Dendritic cell treated with granulocyte-macrophage colony-stimulating factor and Interleukin-4, amounts not matched to agents 40 ng/mL and 50 ng/mL, for 4 days (primary cell): ENCODE measurements around the gene P2RY11.

Source experiments
- H3K27ac Mint-ChIP-seq: one replicate; pipeline ENCODE4 v1.8.0; 2022; ENCODE audit warnings: mild to moderate bottlenecking, mixed read lengths
- H3K27me3 Mint-ChIP-seq: one replicate; pipeline ENCODE4 v1.8.0; 2022; ENCODE audit warnings: mild to moderate bottlenecking, mixed read lengths
- H3K36me3 Mint-ChIP-seq: one replicate; pipeline ENCODE4 v1.8.0; 2022; ENCODE audit warnings: low read depth, mixed read lengths
- H3K4me1 Mint-ChIP-seq: one replicate; pipeline ENCODE4 v1.8.0; 2022; ENCODE audit warnings: low read depth, mixed read lengths
- H3K4me3 Mint-ChIP-seq: one replicate; pipeline ENCODE4 v1.8.0; 2022; ENCODE audit warnings: mild to moderate bottlenecking, moderate library complexity, mixed read lengths
- H3K9me3 Mint-ChIP-seq: one replicate; pipeline ENCODE4 v1.8.0; 2022; ENCODE audit warnings: mixed read lengths
- intact Hi-C: fragments of 100-400 bp; cut with micrococcal nuclease; formaldehyde crosslinking; loops from one replicate; pipeline ENCODE4 v1.15.0; 2022

The P2RY11 gene, protein sequence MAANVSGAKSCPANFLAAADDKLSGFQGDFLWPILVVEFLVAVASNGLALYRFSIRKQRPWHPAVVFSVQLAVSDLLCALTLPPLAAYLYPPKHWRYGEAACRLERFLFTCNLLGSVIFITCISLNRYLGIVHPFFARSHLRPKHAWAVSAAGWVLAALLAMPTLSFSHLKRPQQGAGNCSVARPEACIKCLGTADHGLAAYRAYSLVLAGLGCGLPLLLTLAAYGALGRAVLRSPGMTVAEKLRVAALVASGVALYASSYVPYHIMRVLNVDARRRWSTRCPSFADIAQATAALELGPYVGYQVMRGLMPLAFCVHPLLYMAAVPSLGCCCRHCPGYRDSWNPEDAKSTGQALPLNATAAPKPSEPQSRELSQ

DNA sequence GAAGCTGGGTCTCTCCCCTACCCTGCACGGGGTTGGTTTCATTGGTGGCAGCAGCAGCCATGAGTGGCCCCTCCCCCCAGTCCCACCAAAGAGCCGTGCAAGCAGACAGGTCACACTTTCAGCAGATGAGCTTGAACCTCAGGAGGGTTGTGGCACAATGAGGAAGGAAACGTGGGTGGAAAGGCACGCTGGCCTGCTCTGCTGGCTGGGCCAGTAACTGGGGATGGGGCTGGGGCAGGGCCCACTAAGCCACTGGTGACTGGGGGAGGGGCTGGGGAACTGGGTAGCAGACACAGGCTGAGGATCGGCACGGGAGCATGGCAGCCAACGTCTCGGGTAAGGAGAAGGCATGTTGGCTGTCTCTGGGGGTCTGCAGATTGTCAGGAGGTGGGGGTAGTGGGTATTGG, at the start of gene P2RY11:
Gene P2RY11, plus strand, starts transcription at position 289 of the 407 bp plus-strand sequence. Its CDS starts 29 bp downstream, at position 318.
- intact Hi-C loops: no loop called here
- peaks cover 90% of the 10 kb centered on the region for H3K4me1 Mint-ChIP-seq

DNA sequence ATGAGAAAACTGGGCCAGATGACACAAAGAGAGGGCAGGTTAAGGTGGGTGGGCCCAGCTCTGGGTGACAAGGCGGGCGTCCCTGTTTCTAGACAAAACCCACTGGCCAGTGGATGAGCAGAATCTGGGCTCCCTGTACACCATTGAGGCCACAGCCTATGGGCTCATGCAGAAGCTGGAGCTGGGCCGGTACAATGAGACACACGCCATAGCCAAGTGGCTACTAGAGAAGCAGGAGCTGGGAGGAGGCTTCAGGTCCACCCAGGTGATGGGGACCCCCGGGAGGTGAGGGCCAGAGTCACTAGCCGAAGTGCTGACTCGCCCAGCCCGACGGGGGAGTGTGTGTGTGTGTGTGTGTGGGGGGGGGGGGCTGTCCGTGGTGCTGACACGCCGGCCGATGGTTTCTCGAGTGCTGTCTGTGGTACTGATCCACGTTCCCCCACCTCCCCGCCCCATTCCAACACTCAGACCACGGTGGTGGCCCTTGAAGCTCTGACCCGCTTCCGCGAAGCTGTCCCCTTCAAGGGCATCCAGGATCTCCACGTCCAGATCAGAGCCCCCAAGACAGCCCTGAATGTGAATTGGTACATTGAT, 49.7 kb upstream of the P2RY11 start:
- Mint-ChIP-seq H3K4me1 (no peaks in the 10 kb centered on the region), H3K27me3 (peaks cover 19% of the 10 kb centered on the region), H3K36me3 (no peaks in the 10 kb centered on the region), H3K9me3 (no peaks in the 10 kb centered on the region), H3K4me3 (no peak overlapping the region), H3K27ac (no peak overlapping the region)
- intact Hi-C loops: no loop called here

More for the DNA sequence above, at the start of gene P2RY11:
- Mint-ChIP-seq H3K4me3 (peak within 1 kb of the TSS; percentile 98), H3K9me3 (no peaks in the 10 kb centered on the region), H3K36me3 (peaks cover 100% of the 10 kb centered on the region), H3K27me3 (no peaks in the 10 kb centered on the region), H3K27ac (peak within 1 kb of the TSS; percentile 98)

DNA sequence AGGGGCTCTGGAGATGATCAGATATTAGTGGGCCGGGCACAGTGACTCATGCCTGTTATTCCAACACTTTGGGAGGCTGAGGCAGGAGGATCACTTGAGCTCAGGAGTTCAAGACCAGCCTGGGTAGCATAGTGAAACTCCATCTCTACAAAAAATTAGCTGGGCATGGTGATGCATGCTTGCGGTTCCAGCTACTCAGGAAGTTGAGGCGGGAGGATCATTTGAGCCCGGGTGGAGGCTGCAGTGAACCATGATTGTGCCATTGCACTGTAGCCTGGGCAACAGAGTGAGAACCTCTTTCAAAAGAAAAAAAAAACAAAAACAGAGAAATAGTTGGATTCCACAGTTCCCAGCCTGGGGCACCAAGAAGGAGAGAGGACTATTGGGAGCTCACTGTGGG, 43.3 kb upstream of the P2RY11 start:
- H3K4me3 Mint-ChIP-seq: no peak overlapping the region
- no peak overlapping the region for H3K27ac Mint-ChIP-seq
- no peaks in the 10 kb centered on the region for H3K4me1 Mint-ChIP-seq
- H3K27me3 Mint-ChIP-seq: peaks cover 22% of the 10 kb centered on the region
- intact Hi-C loops: no loop called here
- H3K9me3 Mint-ChIP-seq: peaks cover 4% of the 10 kb centered on the region
- H3K36me3 Mint-ChIP-seq: no peaks in the 10 kb centered on the region

DNA sequence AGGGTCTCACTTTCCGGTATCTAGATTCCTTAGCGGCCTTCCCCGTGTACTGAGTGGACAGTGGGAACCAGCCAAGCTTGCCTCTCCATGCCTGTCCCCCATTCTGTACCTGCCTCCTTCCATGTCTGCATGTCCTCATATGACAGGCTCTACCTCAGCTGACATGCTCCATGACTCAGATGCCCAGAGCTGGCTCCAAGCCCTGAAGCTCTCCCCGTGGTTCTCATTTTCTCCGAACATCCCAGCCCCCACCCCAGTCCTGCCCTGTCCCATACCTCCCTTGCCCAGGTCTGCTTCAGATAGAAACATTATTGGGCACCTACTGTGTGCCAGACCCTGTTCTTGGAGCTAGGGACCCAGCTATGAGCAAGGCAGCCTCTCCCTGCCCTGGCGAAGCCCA, 42.4 kb upstream of the P2RY11 start:
- H3K4me1 Mint-ChIP-seq: no peaks in the 10 kb centered on the region
- peaks cover 13% of the 10 kb centered on the region for H3K9me3 Mint-ChIP-seq
- intact Hi-C loops: no loop called here
- no peak overlapping the region for H3K4me3 Mint-ChIP-seq
- H3K36me3 Mint-ChIP-seq: no peaks in the 10 kb centered on the region
- H3K27me3 Mint-ChIP-seq: peaks cover 17% of the 10 kb centered on the region
- no peak overlapping the region for H3K27ac Mint-ChIP-seq

DNA sequence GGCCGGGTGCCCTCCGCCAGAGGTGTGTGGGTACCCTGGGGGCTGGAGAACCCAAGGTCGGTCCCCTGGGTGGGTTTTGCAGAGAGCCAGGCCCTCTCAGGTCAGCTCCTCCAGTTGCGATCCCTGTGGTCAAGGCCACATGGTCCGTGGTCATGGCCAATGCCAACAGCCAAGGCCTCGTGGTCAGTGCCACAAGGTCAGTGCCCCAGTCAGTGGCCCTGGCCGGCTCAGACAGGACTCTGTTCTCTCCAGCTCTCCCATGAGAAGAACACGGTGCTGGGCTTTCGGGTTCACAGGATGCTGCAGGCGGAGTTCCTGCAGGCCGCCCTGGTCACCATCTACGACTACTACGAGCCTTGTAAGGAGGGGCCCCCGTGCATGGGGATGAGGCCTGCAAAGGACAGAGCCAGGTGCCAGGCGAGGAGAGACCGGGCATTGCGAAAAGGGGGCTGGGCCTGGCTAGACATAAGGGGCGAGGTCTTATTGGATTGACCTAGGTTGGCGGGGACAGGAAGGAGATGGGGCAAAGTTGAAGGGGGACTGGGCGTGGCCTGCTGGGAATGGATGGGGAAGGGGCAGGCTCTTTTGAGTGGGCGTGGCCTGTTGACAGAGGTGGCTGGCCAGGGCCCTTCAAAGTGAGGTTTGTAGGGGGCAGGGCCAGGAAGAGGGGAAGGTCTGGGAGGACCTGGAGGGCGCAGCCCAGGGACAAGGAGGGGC, 40.6 kb upstream of the P2RY11 start:
- intact Hi-C loops: no loop called here
- no peaks in the 10 kb centered on the region for H3K4me1 Mint-ChIP-seq
- no peak overlapping the region for H3K27ac Mint-ChIP-seq
- H3K4me3 Mint-ChIP-seq: no peak overlapping the region
- peaks cover 17% of the 10 kb centered on the region for H3K27me3 Mint-ChIP-seq
- H3K9me3 Mint-ChIP-seq: peaks cover 17% of the 10 kb centered on the region
- H3K36me3 Mint-ChIP-seq: no peaks in the 10 kb centered on the region

DNA sequence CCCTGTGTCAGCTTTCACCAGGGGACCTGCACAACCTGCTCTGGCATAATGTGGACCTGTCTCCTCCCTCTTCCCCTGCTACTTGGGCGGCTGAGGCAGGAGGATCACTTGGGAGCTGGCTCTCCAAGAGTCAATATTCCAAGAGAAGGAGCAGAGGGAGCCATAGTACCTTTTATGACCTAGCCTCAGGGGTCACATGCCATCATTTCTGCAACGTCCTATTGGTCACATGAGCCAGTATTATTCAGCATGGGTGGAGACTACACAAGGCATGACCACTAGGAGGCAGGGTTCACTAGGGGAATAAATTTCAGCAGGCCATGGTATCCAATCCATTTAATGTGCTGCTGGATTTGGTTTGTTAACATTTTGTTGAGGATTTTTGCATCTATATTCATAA, 37.3 kb upstream of the P2RY11 start:
- Mint-ChIP-seq H3K9me3 (peaks cover 17% of the 10 kb centered on the region), H3K27ac (no peak overlapping the region), H3K4me1 (peaks cover 9% of the 10 kb centered on the region)

DNA sequence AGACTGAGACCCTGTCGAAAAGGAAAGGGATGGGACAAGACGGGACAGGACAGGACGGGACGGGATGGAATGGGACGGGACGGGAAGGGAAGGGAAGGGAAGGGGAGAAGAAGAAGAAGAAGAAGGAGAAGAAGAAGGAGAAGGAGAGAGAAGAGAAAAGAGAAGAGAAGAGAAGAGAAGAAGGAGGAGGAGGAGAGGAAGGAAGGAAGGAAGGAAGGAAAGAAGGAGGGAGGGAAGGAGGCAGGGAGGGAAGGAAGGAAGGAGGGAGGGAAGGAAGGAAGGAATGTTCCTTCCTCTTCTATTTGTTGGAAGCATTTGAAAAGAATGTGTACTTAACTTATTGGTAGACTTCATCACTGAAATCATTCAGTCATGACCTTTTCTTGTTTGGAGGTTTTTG, 35.0 kb upstream of the P2RY11 start:
- H3K36me3 Mint-ChIP-seq: no peaks in the 10 kb centered on the region
- H3K27me3 Mint-ChIP-seq: peaks cover 21% of the 10 kb centered on the region
- peaks cover 17% of the 10 kb centered on the region for H3K9me3 Mint-ChIP-seq
- intact Hi-C loops: no loop called here
- no peak overlapping the region for H3K27ac Mint-ChIP-seq
- H3K4me3 Mint-ChIP-seq: no peak overlapping the region
- peaks cover 12% of the 10 kb centered on the region for H3K4me1 Mint-ChIP-seq

More for the DNA sequence above, 37.3 kb upstream of the P2RY11 start:
- intact Hi-C loops: no loop called here
- no peak overlapping the region for H3K4me3 Mint-ChIP-seq
- peaks cover 21% of the 10 kb centered on the region for H3K27me3 Mint-ChIP-seq
- H3K36me3 Mint-ChIP-seq: no peaks in the 10 kb centered on the region

DNA sequence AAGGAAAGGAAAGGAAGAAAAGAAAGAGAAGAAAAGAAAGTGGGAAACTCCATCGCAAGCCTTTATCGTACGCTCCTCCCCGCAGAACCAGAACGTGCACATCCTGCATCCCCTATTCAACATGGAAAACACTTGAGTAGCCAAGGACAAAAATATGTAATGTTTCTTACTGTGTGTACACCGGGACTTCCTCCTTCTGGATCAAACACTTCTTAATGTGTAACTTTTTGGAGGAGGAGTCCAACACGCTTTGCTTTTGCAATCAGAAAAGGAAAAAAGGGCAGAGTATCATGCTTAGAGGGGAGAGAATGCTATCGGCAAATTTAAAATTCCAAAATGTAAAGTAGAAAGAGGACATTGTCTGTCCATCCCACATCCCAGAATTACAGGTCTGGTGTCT, 33.2 kb upstream of the P2RY11 start:
- Mint-ChIP-seq H3K4me3 (no peak overlapping the region), H3K4me1 (peaks cover 14% of the 10 kb centered on the region), H3K36me3 (no peaks in the 10 kb centered on the region), H3K27ac (no peak overlapping the region), H3K9me3 (peaks cover 11% of the 10 kb centered on the region), H3K27me3 (peaks cover 23% of the 10 kb centered on the region)
- intact Hi-C loops: no loop called here

DNA sequence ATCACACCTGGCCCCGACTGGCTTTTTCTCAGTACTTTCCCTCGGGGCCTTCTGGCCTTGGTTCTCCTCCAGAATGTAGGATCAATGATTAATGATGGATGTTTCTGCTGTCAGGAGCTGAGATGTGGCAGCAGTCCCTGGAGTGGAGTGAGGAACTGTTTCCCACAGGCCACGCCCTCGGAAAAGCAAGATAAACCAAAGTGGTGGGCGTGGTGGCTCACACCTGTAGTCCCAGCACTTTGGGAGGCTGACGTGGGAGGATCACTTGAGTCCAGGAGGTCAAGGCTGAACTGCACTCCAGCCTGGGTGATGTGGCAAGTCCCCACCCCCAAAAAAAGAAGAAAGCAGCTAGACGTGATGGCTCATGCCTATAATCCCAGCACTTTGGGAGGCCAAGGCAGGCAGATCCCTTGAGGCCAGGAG, 32.5 kb upstream of the P2RY11 start:
- Mint-ChIP-seq H3K27me3 (peaks cover 23% of the 10 kb centered on the region), H3K9me3 (peaks cover 4% of the 10 kb centered on the region), H3K27ac (no peak overlapping the region), H3K4me3 (no peak overlapping the region), H3K4me1 (peaks cover 14% of the 10 kb centered on the region), H3K36me3 (no peaks in the 10 kb centered on the region)
- intact Hi-C loops: no loop called here

DNA sequence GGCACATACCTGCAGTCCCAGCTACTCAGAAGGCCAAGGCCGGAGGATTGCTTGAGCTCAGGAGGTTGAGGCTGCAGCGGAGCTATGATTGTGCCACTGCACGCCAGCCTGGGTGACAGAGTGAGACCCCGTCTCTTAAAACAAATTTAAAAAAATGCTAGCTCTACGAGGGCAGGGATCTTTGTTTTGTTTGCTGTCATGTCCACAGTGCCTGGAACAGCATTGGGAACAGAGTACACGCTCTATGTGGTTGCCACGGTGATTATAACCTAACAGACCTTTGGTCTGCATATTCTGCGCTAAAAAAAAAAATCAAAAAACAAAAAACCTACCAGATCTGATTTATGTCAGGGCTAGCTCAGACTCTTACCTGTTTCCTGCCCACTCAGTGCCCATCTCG, 27.6 kb upstream of the P2RY11 start:
- no peak overlapping the region for H3K4me3 Mint-ChIP-seq
- no peak overlapping the region for H3K27ac Mint-ChIP-seq
- peaks cover 19% of the 10 kb centered on the region for H3K4me1 Mint-ChIP-seq
- H3K9me3 Mint-ChIP-seq: no peaks in the 10 kb centered on the region
- peaks cover 21% of the 10 kb centered on the region for H3K36me3 Mint-ChIP-seq
- H3K27me3 Mint-ChIP-seq: peaks cover 12% of the 10 kb centered on the region
- intact Hi-C loops: no loop called here

DNA sequence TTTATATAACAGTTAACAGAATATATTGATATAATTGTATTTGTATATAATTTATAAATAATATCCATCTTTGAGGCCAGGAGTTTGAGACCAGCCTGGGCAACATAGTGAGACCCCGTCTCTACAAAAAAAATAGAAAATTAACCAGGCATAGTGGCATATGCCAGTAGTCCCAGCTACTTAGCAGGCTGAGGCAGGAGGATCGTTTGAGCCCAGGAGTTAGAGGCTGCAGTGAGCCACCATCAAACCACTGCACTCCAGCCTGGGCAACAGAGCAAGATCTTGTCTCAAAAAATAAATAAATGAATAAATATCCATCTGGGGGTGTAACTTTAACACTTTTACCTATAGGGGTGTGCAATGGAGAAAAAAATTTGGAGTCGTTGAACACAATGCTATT, 26.7 kb upstream of the P2RY11 start:
- Mint-ChIP-seq H3K9me3 (no peaks in the 10 kb centered on the region), H3K36me3 (peaks cover 30% of the 10 kb centered on the region), H3K27ac (no peak overlapping the region), H3K4me3 (no peak overlapping the region), H3K4me1 (peaks cover 24% of the 10 kb centered on the region), H3K27me3 (peaks cover 8% of the 10 kb centered on the region)
- intact Hi-C loops: no loop called here

DNA sequence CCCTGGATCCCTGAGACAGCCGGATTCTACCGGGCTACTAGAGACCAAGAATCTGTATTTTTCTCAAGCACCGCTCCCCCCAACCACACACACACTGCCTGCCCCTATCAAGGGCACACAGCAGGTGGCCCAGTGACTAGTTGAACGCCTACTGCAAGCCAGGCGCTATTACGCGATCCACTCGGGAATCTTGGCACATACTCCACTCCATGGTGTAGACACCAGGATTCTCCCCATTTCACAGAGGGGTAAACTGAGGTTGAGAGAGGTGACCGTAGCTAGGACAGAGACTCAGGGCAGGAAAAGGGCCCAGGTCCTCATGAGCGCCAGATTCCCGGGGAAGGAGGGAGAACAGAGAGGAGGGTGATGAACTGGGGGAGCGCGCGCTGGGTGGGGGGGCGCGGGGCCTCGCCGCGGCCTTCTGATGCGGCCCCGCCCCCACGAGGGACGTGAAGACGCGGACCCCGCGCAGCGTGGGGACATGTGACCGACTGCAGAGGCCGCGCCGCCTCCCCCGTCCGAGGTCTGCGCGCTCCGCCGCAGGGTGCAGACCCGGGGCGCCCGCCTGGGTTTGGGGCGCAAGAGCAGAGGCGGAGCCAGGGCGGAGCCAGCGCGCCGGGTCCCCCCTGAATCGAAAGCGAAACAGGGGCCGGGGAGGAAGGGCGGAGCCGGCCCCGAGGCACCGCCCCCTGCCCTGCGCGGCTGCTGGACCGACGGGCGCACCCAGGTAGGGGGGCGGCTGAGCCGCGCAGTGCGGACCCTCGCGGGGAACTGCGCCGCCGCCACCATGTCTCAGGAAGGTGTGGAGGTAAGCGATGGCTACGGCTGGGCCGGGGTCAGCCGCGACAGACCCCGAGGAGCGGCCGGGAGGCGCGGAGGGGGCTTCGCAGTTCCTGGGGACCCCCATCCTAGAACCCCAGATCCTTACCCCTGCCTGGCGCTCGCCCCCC, 25.6 kb upstream of the P2RY11 start, which contains the start of gene SHFL:
Gene SHFL, plus strand, starts transcription at position 677 of the 950 bp plus-strand sequence. Its CDS starts 111 bp downstream, at position 788.
- peaks cover 41% of the 10 kb centered on the region for H3K36me3 Mint-ChIP-seq
- H3K4me1 Mint-ChIP-seq: peaks cover 27% of the 10 kb centered on the region
- intact Hi-C loops: no loop called here
- no peaks in the 10 kb centered on the region for H3K9me3 Mint-ChIP-seq
- peak within 1 kb of the TSS; percentile 88 for H3K4me3 Mint-ChIP-seq
- H3K27me3 Mint-ChIP-seq: peaks cover 8% of the 10 kb centered on the region
- peak within 1 kb of the TSS; percentile 83 for H3K27ac Mint-ChIP-seq

DNA sequence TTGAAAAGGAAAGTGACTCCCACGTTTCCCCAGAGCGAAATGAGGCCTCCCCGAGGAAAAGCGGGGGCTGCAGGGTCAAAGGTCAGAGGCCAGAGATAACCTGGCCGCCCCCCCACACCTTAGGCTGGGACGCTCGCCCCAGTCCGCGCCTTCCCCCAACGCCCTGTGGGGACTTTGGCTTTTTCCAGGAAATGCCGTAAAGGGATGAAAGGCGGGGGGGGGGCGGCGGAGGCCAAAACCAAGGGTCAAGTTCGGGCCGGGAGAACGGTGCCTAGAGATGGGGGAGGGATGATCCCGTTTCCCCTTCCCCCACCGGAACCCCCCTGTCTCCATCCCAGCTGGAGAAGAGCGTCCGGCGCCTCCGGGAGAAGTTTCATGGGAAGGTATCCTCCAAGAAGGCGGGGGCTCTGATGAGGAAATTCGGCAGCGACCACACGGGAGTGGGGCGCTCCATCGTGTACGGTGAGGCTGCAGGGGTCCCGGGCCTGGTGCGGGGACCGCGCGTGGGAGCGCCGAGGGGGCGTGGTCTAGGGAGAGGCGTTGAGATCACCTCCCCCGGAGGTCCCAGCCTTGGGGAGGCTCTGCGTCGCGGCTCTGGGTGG, 24.8 kb upstream of the P2RY11 start:
- H3K9me3 Mint-ChIP-seq: no peaks in the 10 kb centered on the region
- peaks cover 24% of the 10 kb centered on the region for H3K4me1 Mint-ChIP-seq
- intact Hi-C loops: no loop called here
- peak overlapping the region; percentile 88 for H3K4me3 Mint-ChIP-seq
- H3K36me3 Mint-ChIP-seq: peaks cover 49% of the 10 kb centered on the region
- H3K27me3 Mint-ChIP-seq: peaks cover 4% of the 10 kb centered on the region
- peak overlapping the region; percentile 83 for H3K27ac Mint-ChIP-seq
